Peyer's patch (tissue), 4 donors: ENCODE results near the gene TMA7. TPM values are rescaled to one million over a fixed set of nuclear protein-coding genes. Genes with fewer than 3 reads are reported as not detected.

ENCODE experiments used
- DNase-seq, 3 donors: peaks; one replicate each; pipeline ENCODE4 v3.0.0-alpha.2; 2017 to 2019
- H3K27ac ChIP-seq, 4 donors: fragments of 200-600 bp; sonication (generic); one replicate each; pipeline ENCODE4 v1.5.1; 2016 to 2019
- H3K27me3 ChIP-seq, 2 donors: fragments of 200-600 bp; sonication (generic); one replicate each; pipeline ENCODE4 v1.5.1; 2019
- H3K36me3 ChIP-seq, 3 donors: fragments of 200-600 bp; sonication (generic); one replicate each; pipeline ENCODE4 v1.5.1; 2016 to 2019
- H3K4me1 ChIP-seq, 4 donors: fragments of 200-600 bp; sonication (generic); one replicate each; pipeline ENCODE4 v1.5.1; 2016 to 2019
- H3K4me3 ChIP-seq, 4 donors: fragments of 200-600 bp; sonication (generic); 1 replicate in 3 of 4; 2 replicates in 1 of 4; pipeline ENCODE4 v1.5.1; 2016 to 2019; ENCODE audit warnings: mild to moderate bottlenecking in 1 of 4
- H3K9me3 ChIP-seq, 4 donors: fragments of 200-600 bp; sonication (generic); one replicate each; pipeline ENCODE4 v1.5.1; 2016 to 2019; ENCODE audit warnings: mild to moderate bottlenecking in 1 of 4
- CTCF ChIP-seq, 6 experiments: fragments of 450-650 bp in 4 of 6; fragments of 200-600 bp in 2 of 6; sonication (generic) in 1 of 6; IDR thresholded peaks; one replicate each; pipeline ENCODE4 v1.5.1; 2017 to 2019; ENCODE audit warnings: antibody characterized with exemption in 6 of 6, mild to moderate bottlenecking in 3 of 6, moderate library complexity in 1 of 6
- POLR2A ChIP-seq, 2 donors: fragments of 450-650 bp; IDR thresholded peaks; one replicate each; pipeline ENCODE4 v1.5.1; 2017; ENCODE audit warnings: antibody characterized with exemption in 2 of 2, mild to moderate bottlenecking in 2 of 2, moderate library complexity in 2 of 2
- total RNA-seq, 4 donors: library from RNA; depleted of rRNA; stranded (reverse); fragments of >200 nt; gene quantifications; one replicate each; pipeline ENCODE4 v1.1.0, GENCODE V29; 2016

The TMA7 gene
- total RNA-seq, 4 donors from 2014 or later: 142 to 246 (median 153) TPM

GRCh38 chr3:48411041-48411588 lies 28.9 kb upstream of the TMA7 start:
- H3K27ac ChIP-seq: no peak overlapping the region
- H3K9me3 ChIP-seq: no peaks in the 10 kb centered on the region
- H3K4me3 ChIP-seq: no peak overlapping the region
- TF ChIP-seq POLR2A (IDR thresholded peaks at IDR 0.05) (no peak), CTCF (IDR thresholded peaks at IDR 0.05) (no peak)
- peaks cover 0 to 93% (median 0%) of the 10 kb centered on the region in 3 donors for H3K36me3 ChIP-seq
- H3K4me1 ChIP-seq: no peaks in the 10 kb centered on the region
- DNase-seq: no peak
- H3K27me3 ChIP-seq: no peaks in the 10 kb centered on the region

GRCh38 chr3:48411606-48412374 lies 28.3 kb upstream of the TMA7 start:
- DNase-seq: peak in 2 of 3 donors; percentile 24 to 37
- Histone ChIP-seq H3K27ac (no peak overlapping the region), H3K4me1 (no peaks in the 10 kb centered on the region), H3K9me3 (no peaks in the 10 kb centered on the region), H3K36me3 (peaks cover 0 to 93% (median 0%) of the 10 kb centered on the region in 3 donors), H3K27me3 (no peaks in the 10 kb centered on the region), H3K4me3 (no peak overlapping the region)
- TF ChIP-seq POLR2A (IDR thresholded peaks at IDR 0.05) (no peak), CTCF (IDR thresholded peaks at IDR 0.05) (no peak)

- Histone ChIP-seq H3K36me3 (peaks cover 0 to 96% (median 0%) of the 10 kb centered on the region in 3 donors), H3K4me1 (no peaks in the 10 kb centered on the region), H3K9me3 (no peaks in the 10 kb centered on the region), H3K27ac (no peak overlapping the region), H3K27me3 (no peaks in the 10 kb centered on the region), H3K4me3 (no peak overlapping the region)
- peak in 1 of 3 donors; percentile 39 for DNase-seq
- TF ChIP-seq CTCF (IDR thresholded peaks at IDR 0.05) (no peak), POLR2A (IDR thresholded peaks at IDR 0.05) (no peak)
Observed at GRCh38 chr3:48412375-48413001, 27.6 kb upstream of the TMA7 start.

- peaks cover 0 to 100% (median 0%) of the 10 kb centered on the region in 3 donors for H3K36me3 ChIP-seq
- H3K27me3 ChIP-seq: no peaks in the 10 kb centered on the region
- no peak overlapping the region for H3K27ac ChIP-seq
- peak in 1 of 3 donors; percentile 42 for DNase-seq
- H3K4me3 ChIP-seq: no peak overlapping the region
- no peaks in the 10 kb centered on the region for H3K9me3 ChIP-seq
- no peaks in the 10 kb centered on the region for H3K4me1 ChIP-seq
- TF ChIP-seq POLR2A (IDR thresholded peaks at IDR 0.05): no peak
- TF ChIP-seq CTCF (IDR thresholded peaks at IDR 0.05): no peak
Observed at GRCh38 chr3:48413086-48413485, 27.0 kb upstream of the TMA7 start.

GRCh38 chr3:48413611-48414010 lies 26.4 kb upstream of the TMA7 start:
- no peaks in the 10 kb centered on the region for H3K9me3 ChIP-seq
- H3K4me3 ChIP-seq: no peak overlapping the region
- H3K27me3 ChIP-seq: no peaks in the 10 kb centered on the region
- H3K27ac ChIP-seq: no peak overlapping the region
- TF ChIP-seq POLR2A (IDR thresholded peaks at IDR 0.05) (no peak), CTCF (IDR thresholded peaks at IDR 0.05) (no peak)
- peak in 1 of 3 donors; percentile 43 for DNase-seq
- peaks cover 0 to 100% (median 0%) of the 10 kb centered on the region in 3 donors for H3K36me3 ChIP-seq
- no peaks in the 10 kb centered on the region for H3K4me1 ChIP-seq
